Mesendoderm (in vitro differentiated cells): ENCODE data around the gene CHST15.
A peak's percentile ranks its signal among the peaks of the same experiment; 100 is the strongest.

Experiments
- DNase-seq: peaks from one replicate; pipeline ENCODE4 v3.0.0; 2013
- H2AK5ac ChIP-seq: 2 replicates; pipeline ENCODE4 v1.6.1; 2013; ENCODE audit warnings: low read length, inconsistent platforms
- H2BK120ac ChIP-seq: 2 replicates; pipeline ENCODE4 v1.6.1; 2013; ENCODE audit warnings: low read depth, mild to moderate bottlenecking, low read length, moderate library complexity, mixed read lengths
- H2BK15ac ChIP-seq: replicated peaks from 2 replicates; pipeline ENCODE4 v1.6.1; 2013; ENCODE audit warnings: low read depth, mild to moderate bottlenecking, moderate library complexity
- H2BK5ac ChIP-seq: 2 replicates; pipeline ENCODE4 v1.6.1; 2013; ENCODE audit warnings: low read length, inconsistent platforms
- H3K18ac ChIP-seq: 2 replicates; pipeline ENCODE4 v1.6.1; 2013; ENCODE audit warnings: mild to moderate bottlenecking, low read length, mixed read lengths
- H3K23ac ChIP-seq: one replicate; pipeline ENCODE4 v1.6.1; 2013; ENCODE audit warnings: low read length
- H3K27ac ChIP-seq: 2 replicates; pipeline ENCODE4 v1.5.1; 2013; ENCODE audit warnings: low read depth, mild to moderate bottlenecking, inconsistent platforms, low read length, moderate library complexity
- H3K27me3 ChIP-seq: 2 replicates; pipeline ENCODE4 v1.6.1; 2013; ENCODE audit warnings: low read length, control low read depth, mild to moderate bottlenecking, inconsistent platforms; ENCODE audit not compliant: insufficient read depth, poor library complexity
- H3K36me3 ChIP-seq: 2 replicates; pipeline ENCODE4 v1.6.1; 2013; ENCODE audit warnings: low read length, inconsistent platforms; ENCODE audit not compliant: control insufficient read depth, insufficient read depth
- H3K4ac ChIP-seq: one replicate; pipeline ENCODE4 v1.6.1; 2013; ENCODE audit warnings: low read depth, mild to moderate bottlenecking, low read length, moderate library complexity
- H3K4me1 ChIP-seq: 2 replicates; pipeline ENCODE4 v1.6.1; 2013; ENCODE audit warnings: low read depth, low read length, inconsistent platforms; ENCODE audit not compliant: control insufficient read depth
- H3K4me2 ChIP-seq: 2 replicates; pipeline ENCODE4 v1.6.1; 2013; ENCODE audit warnings: low read length
- H3K4me3 ChIP-seq: 2 replicates; pipeline ENCODE4 v1.5.1; 2013; ENCODE audit warnings: mild to moderate bottlenecking, low read length
- H3K56ac ChIP-seq: one replicate; pipeline ENCODE4 v1.6.1; 2013; ENCODE audit warnings: low read length
- H3K79me1 ChIP-seq: 2 replicates; pipeline ENCODE4 v1.6.1; 2013; ENCODE audit warnings: low read length, inconsistent platforms
- H3K79me2 ChIP-seq: 2 replicates; pipeline ENCODE4 v1.6.1; 2013; ENCODE audit warnings: mild to moderate bottlenecking, low read length; ENCODE audit not compliant: control insufficient read depth, insufficient read depth
- H3K9ac ChIP-seq: 2 replicates; pipeline ENCODE4 v1.6.1; 2013; ENCODE audit warnings: low read length, inconsistent platforms
- H4K5ac ChIP-seq: one replicate; pipeline ENCODE4 v1.6.1; 2013; ENCODE audit warnings: low read length
- H4K8ac ChIP-seq: one replicate; pipeline ENCODE4 v1.6.1; 2013; ENCODE audit warnings: low read depth, mild to moderate bottlenecking, control low read depth, low read length, moderate library complexity
- WGBS: extraction: QIAGEN DNeasy Blood & Tissue Kit; methylation state at CpG from one replicate; pipeline ENCODE4 v1.1.7; 2013; ENCODE audit warnings: low lambda C conversion rate, missing lambda C conversion rate; ENCODE audit not compliant: insufficient coverage; ENCODE audit errors: extremely low coverage; 5-methylcytosine and 5-hydroxymethylcytosine counted together

Gene CHST15

DNA sequence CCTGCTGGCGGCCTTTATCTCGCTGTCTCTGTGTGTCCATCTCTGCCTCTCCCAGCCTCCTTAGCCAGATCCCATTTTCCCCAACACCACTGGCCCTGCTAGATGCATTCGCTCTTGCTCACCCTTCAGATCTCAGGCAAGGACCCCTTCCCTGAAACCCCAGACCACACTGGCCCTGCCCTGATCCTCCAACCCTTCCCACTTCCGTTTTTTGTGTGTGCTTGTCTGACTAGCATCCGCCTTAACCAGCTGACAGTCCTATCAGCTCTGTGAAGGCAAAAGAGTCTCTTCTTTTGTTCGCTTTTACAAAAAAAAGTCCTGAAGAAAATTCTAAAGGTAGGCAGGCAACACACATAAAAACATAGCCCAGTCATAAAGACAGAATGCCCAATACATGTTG is 28.7 kb downstream of the CHST15 start:
- H2AK5ac ChIP-seq, result no peak overlapping the region
- peaks cover 6% of the 10 kb centered on the region for H3K79me1 ChIP-seq
- H3K27ac ChIP-seq, result no peak overlapping the region
- no peaks in the 10 kb centered on the region for H3K27me3 ChIP-seq
- no peak for DNase-seq
- H4K5ac ChIP-seq, result no peak overlapping the region
- peaks cover 9% of the 10 kb centered on the region for H3K4me1 ChIP-seq
- H3K79me2 ChIP-seq, result no peaks in the 10 kb centered on the region
- H3K23ac ChIP-seq, result no peak overlapping the region
- H3K18ac ChIP-seq, result no peak overlapping the region
- no peak overlapping the region for H2BK15ac ChIP-seq
- no peak overlapping the region for H3K4me2 ChIP-seq
- H2BK120ac ChIP-seq, result no peak overlapping the region
- WGBS, result no CpG with 5 or more reads among the region's 6 CpGs
- H3K4me3 ChIP-seq, result no peak overlapping the region
- no peak overlapping the region for H3K9ac ChIP-seq
- no peak overlapping the region for H3K4ac ChIP-seq
- H2BK5ac ChIP-seq, result no peak overlapping the region
- no peak overlapping the region for H4K8ac ChIP-seq
- no peak overlapping the region for H3K56ac ChIP-seq
- H3K36me3 ChIP-seq, result no peaks in the 10 kb centered on the region

DNA sequence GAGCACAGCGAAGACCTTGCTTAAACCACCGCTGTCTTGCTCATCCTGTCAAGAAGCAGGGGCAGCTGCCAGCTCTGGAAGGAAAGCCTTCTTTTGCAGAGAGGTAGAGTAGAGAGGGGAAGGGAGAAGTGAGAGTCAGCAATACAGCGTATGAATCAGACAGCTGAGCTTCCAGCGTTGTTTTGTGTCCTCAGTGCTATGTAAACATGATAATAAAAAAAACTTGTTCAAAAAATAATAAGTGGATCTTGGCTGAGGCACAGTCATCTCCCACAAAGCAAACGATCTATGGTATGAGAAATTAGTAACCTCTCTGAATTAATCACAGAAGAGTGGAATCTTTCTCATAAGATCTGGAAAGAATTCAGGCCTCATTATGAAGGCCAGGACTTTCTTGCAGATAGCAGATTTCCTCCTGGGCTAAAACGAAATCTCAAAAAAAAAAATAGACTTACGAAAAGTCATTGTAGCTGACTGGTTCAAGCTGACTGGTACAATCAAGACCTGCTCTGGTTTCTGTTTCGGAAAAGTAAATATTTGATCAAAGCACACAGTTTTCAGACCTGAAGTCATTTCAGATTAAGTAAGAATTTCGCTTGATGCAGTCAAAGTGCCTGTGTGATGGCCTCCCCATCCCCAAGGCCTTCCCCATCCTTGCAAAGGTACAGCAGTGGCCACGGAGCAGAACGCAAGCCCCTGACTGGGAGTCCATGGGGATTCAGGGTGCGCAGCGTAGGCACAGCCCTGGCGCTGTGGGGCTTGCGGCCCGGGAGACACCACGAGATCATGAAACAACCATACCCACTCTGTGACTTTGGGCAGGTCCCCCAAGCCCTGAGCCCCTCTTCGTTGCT is 29.4 kb downstream of the CHST15 start:
- Histone ChIP-seq H2AK5ac (no peak overlapping the region), H3K4ac (no peak overlapping the region), H4K5ac (no peak overlapping the region), H3K79me2 (no peaks in the 10 kb centered on the region), H2BK120ac (no peak overlapping the region), H3K56ac (peak overlapping the region; percentile 27), H3K4me3 (no peak overlapping the region), H4K8ac (no peak overlapping the region), H2BK5ac (no peak overlapping the region), H3K27ac (no peak overlapping the region), H3K23ac (no peak overlapping the region), H2BK15ac (no peak overlapping the region), H3K18ac (no peak overlapping the region), H3K9ac (no peak overlapping the region), H3K36me3 (no peaks in the 10 kb centered on the region), H3K27me3 (no peaks in the 10 kb centered on the region), H3K4me1 (peaks cover 9% of the 10 kb centered on the region), H3K79me1 (peaks cover 6% of the 10 kb centered on the region), H3K4me2 (no peak overlapping the region)
- no peak for DNase-seq
- no CpG with 5 or more reads among the region's 18 CpGs for WGBS

DNA sequence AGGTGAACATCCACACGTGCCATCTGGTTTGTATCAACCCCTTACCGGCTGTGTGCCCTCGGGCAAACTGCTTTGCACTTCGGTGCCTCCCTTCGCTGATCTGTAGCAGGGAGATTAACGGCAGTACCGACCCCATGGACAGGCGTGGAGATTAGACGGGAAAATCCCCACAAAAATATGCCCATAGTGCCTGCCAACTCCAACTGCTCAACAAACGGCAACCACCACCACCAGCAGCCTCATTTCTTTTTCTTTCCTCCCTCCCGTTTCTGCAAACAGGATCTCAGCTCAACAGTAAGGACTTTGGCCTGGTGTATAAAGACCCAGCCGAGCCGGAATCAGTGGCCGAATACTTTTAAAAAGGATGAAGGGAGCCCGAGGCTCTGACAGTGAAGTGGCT is 31.0 kb downstream of the CHST15 start:
- no peaks in the 10 kb centered on the region for H3K36me3 ChIP-seq

DNA sequence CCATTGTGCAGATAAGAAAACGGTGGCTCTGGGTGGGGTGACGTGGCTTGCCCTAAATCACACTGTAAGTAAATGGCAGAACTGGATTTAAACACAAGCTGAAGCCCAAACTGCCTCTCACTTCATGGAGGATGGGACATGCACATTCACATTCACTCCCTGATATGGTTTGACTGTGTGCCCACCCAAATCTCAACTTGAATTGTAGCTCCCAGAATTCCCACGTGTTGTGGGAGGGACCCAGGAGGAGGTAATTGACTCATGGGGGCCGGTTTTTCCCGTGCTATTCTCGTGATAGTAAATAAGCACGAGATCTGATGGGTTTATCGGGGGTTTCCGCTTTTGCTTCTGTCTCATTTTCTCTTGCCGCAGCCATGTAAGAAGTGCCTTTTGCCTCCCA is 32.4 kb downstream of the CHST15 start:
- no peak overlapping the region for H2BK5ac ChIP-seq

More for the DNA sequence above, 31.0 kb downstream of the CHST15 start:
- H2BK5ac ChIP-seq, result no peak overlapping the region
- no peak for DNase-seq
- H3K27me3 ChIP-seq, result no peaks in the 10 kb centered on the region
- no peak overlapping the region for H4K8ac ChIP-seq
- no peak overlapping the region for H3K23ac ChIP-seq
- no peak overlapping the region for H2BK120ac ChIP-seq
- H3K27ac ChIP-seq, result no peak overlapping the region
- no peak overlapping the region for H3K4ac ChIP-seq
- H4K5ac ChIP-seq, result no peak overlapping the region
- no peaks in the 10 kb centered on the region for H3K79me1 ChIP-seq
- no peak overlapping the region for H3K18ac ChIP-seq
- peaks cover 9% of the 10 kb centered on the region for H3K4me1 ChIP-seq
- no peaks in the 10 kb centered on the region for H3K79me2 ChIP-seq
- H3K4me3 ChIP-seq, result no peak overlapping the region
- H2BK15ac ChIP-seq, result no peak overlapping the region
- no CpG with 5 or more reads among the region's 15 CpGs for WGBS
- no peak overlapping the region for H3K56ac ChIP-seq
- H3K4me2 ChIP-seq, result no peak overlapping the region
- H2AK5ac ChIP-seq, result no peak overlapping the region
- no peak overlapping the region for H3K9ac ChIP-seq

DNA sequence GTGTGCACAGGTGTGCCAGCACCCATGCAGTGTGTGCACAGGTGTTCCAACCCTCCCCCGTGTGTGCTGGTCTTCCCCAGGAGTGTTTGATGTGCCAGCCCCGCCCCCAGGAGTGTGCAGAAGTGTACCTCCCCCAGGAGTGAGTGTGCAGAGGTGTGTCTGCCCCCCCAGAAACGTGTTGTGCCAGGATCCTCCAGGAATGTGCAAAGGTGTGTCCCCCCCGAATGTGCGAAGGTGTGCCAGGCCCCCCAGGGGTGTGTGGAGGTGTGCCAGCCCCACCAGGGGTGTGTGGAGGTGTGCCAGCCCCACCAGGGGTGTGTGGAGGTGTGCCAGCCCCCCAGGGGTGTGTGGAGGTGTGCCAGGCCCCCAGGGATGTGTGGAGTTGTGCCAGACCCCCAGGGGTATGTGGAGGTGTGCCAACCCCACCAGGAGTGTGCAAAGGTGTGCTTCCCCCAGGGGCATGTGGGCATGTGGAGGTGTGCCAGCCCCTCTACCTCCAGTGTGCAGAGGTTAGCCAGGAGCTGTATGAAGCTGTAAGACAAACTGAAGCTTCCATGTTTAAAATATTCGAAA is 33.2 kb downstream of the CHST15 start:
- Histone ChIP-seq H4K5ac (no peak overlapping the region), H2BK120ac (no peak overlapping the region), H3K27ac (no peak overlapping the region), H3K4me1 (no peaks in the 10 kb centered on the region), H2BK15ac (no peak overlapping the region), H3K4ac (no peak overlapping the region), H2BK5ac (no peak overlapping the region), H3K4me3 (no peak overlapping the region), H3K56ac (no peak overlapping the region), H3K36me3 (no peaks in the 10 kb centered on the region), H3K9ac (no peak overlapping the region), H3K18ac (no peak overlapping the region), H3K27me3 (no peaks in the 10 kb centered on the region), H3K79me2 (no peaks in the 10 kb centered on the region), H2AK5ac (no peak overlapping the region), H3K4me2 (no peak overlapping the region), H4K8ac (no peak overlapping the region), H3K23ac (no peak overlapping the region), H3K79me1 (no peaks in the 10 kb centered on the region)
- DNase-seq, result no peak
- WGBS, result no CpG with 5 or more reads among the region's 6 CpGs

More for the DNA sequence above, 32.4 kb downstream of the CHST15 start:
- WGBS, result no CpG with 5 or more reads among the region's 10 CpGs
- no peak overlapping the region for H3K4me2 ChIP-seq
- no peaks in the 10 kb centered on the region for H3K27me3 ChIP-seq
- no peak overlapping the region for H3K4ac ChIP-seq
- no peak for DNase-seq
- no peak overlapping the region for H3K18ac ChIP-seq
- H3K79me1 ChIP-seq, result no peaks in the 10 kb centered on the region
- no peak overlapping the region for H3K27ac ChIP-seq
- no peak overlapping the region for H2BK15ac ChIP-seq
- no peak overlapping the region for H3K4me3 ChIP-seq
- H2BK120ac ChIP-seq, result no peak overlapping the region
- no peak overlapping the region for H3K56ac ChIP-seq
- H3K79me2 ChIP-seq, result no peaks in the 10 kb centered on the region
- no peak overlapping the region for H2AK5ac ChIP-seq
- no peaks in the 10 kb centered on the region for H3K36me3 ChIP-seq
- H3K23ac ChIP-seq, result no peak overlapping the region
- H3K4me1 ChIP-seq, result peaks cover 2% of the 10 kb centered on the region
- H4K5ac ChIP-seq, result no peak overlapping the region
- H3K9ac ChIP-seq, result no peak overlapping the region
- no peak overlapping the region for H4K8ac ChIP-seq
